ENCODE data around the gene NTNG1.

NTNG1 gene

GRCh38 chr1:107515702-107516101 lies 374.9 kb downstream of the NTNG1 start:
- no peak overlapping the region for H2AFZ ChIP-seq (ENCODE audit: low read depth, low read length)
- H3K4me1 ChIP-seq (ENCODE audit: insufficient read depth, low read length), result no peaks in the 10 kb centered on the region
- no peak overlapping the region for H3K4me3 ChIP-seq (ENCODE audit: low read length)
- H3K9me3 ChIP-seq (ENCODE audit: low read length), result no peaks in the 10 kb centered on the region
- no peaks in the 10 kb centered on the region for H3K27me3 ChIP-seq (ENCODE audit: insufficient read depth, low read length)
- H3K36me3 ChIP-seq (ENCODE audit: insufficient read depth, low read length), result no peaks in the 10 kb centered on the region

DNA sequence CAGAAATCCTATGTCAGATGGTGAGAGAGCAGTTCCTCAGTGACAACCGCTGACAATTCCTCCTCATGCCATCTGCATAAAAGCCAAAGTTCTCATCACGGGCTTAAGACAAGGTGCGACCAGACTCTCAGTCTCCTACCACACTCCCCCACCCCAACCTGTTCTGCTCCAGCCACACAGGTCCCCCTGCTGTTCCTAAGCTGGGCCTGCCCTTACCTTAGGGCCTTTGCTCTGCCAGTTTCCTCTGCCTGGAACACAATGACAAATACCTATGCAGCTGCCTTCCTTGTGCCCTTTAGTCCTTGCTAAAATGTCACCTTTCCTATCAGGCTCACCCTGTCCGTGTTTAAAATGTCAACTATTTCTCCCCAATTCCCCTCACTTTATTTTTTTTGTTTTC lies 382.2 kb downstream of the NTNG1 start:
- no peaks in the 10 kb centered on the region for H3K9me3 ChIP-seq (ENCODE audit: low read length)
- H2AFZ ChIP-seq (ENCODE audit: low read depth, low read length), result no peak overlapping the region
- no peaks in the 10 kb centered on the region for H3K36me3 ChIP-seq (ENCODE audit: insufficient read depth, low read length)
- no peaks in the 10 kb centered on the region for H3K27me3 ChIP-seq (ENCODE audit: insufficient read depth, low read length)
- no peaks in the 10 kb centered on the region for H3K4me1 ChIP-seq (ENCODE audit: insufficient read depth, low read length)
- no peak overlapping the region for H3K4me3 ChIP-seq (ENCODE audit: low read length)

DNA sequence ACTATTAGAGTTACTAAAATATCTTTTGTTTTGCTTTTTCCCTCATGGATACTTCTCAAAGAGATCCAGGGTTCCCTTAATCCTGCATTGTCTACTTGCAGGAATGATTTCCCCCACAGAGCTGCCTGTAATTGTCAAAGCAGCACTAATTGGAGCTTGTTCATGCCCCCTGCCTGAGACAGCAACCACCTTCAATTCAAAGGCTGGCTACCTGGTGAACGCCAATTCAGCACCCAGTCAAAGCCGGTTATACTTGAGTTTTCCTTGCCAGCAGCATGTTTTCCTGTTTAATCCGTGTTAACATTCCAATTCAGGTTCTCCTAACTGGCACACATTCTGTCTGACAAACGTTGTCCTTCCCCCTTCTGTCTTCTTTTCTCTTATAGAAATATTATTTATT lies 382.9 kb downstream of the NTNG1 start:
- no peaks in the 10 kb centered on the region for H3K9me3 ChIP-seq (ENCODE audit: low read length)

DNA sequence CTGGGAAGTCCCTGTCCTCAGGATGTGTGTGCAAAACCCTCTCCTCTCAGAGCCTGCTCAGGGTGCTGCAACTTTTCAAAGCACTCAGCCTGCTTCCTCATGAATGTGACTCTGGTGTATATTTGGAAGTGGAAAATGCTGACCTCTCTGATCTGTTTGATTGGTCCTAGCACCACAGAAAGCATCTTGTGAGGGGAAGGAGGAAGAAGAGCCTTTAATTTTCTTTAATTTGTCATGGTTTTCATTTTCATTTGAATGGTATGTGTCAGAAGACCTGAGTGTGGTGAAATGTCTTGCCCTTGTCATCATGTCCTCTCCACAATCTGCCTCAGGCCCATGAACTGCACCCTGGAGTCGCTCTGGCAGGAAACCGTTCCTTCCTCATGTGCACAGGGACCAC lies 383.5 kb downstream of the NTNG1 start:
- no peaks in the 10 kb centered on the region for H3K36me3 ChIP-seq (ENCODE audit: insufficient read depth, low read length)
- no peaks in the 10 kb centered on the region for H3K4me1 ChIP-seq (ENCODE audit: insufficient read depth, low read length)

More for the DNA sequence above, 382.9 kb downstream of the NTNG1 start:
- no peak overlapping the region for H2AFZ ChIP-seq (ENCODE audit: low read depth, low read length)
- no peaks in the 10 kb centered on the region for H3K27me3 ChIP-seq (ENCODE audit: insufficient read depth, low read length)
- no peaks in the 10 kb centered on the region for H3K36me3 ChIP-seq (ENCODE audit: insufficient read depth, low read length)
- no peak overlapping the region for H3K4me3 ChIP-seq (ENCODE audit: low read length)
- no peaks in the 10 kb centered on the region for H3K4me1 ChIP-seq (ENCODE audit: insufficient read depth, low read length)

DNA sequence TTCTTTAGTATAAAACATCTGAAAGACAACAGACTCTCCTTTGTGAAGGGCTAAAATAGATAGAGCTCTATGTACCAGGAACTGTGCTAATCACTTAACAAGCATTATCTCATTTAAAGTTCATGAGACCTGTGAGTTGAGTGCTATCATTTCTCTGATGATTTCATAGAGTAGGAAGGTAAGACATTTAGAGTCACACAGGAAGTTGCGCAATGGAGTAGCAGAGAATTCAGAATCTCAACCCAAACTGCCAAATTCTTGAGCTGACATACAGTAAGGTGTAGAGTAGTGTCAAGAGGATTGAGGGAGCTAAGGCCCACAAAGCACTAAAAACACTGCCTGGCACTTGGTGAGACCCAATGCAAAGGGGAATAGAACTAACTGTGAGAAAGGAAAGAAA lies 384.3 kb downstream of the NTNG1 start:
- H3K36me3 ChIP-seq (ENCODE audit: insufficient read depth, low read length), result no peaks in the 10 kb centered on the region
- H2AFZ ChIP-seq (ENCODE audit: low read depth, low read length), result no peak overlapping the region
- no peaks in the 10 kb centered on the region for H3K27me3 ChIP-seq (ENCODE audit: insufficient read depth, low read length)
- H3K4me1 ChIP-seq (ENCODE audit: insufficient read depth, low read length), result no peaks in the 10 kb centered on the region
- no peak overlapping the region for H3K4me3 ChIP-seq (ENCODE audit: low read length)
- no peaks in the 10 kb centered on the region for H3K9me3 ChIP-seq (ENCODE audit: low read length)

More for the DNA sequence above, 383.5 kb downstream of the NTNG1 start:
- no peak overlapping the region for H3K4me3 ChIP-seq (ENCODE audit: low read length)
- no peaks in the 10 kb centered on the region for H3K9me3 ChIP-seq (ENCODE audit: low read length)
- H3K27me3 ChIP-seq (ENCODE audit: insufficient read depth, low read length), result no peaks in the 10 kb centered on the region
- H2AFZ ChIP-seq (ENCODE audit: low read depth, low read length), result no peak overlapping the region

DNA sequence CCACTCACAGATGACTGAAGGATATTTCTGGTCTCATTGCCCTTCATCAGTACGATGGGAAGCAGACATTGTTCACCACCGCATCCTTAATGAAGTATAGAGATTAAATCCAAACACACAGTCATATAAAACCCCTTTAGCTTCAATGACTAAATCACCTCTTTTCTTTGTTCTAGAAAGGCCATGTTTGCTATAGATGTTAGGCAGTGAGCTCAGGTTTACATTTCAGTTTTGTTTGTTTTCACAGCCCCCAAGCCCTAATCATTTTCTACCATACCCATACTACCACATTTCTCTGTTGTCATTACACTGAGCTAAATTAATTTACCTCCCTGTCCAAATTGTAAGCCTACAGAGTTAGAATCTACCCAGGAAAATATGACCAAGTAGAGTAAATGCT lies 385.1 kb downstream of the NTNG1 start:
- Histone ChIP-seq H2AFZ (ENCODE audit: low read depth, low read length) (no peak overlapping the region), H3K36me3 (ENCODE audit: insufficient read depth, low read length) (no peaks in the 10 kb centered on the region), H3K27me3 (ENCODE audit: insufficient read depth, low read length) (no peaks in the 10 kb centered on the region), H3K4me3 (ENCODE audit: low read length) (no peak overlapping the region), H3K9me3 (ENCODE audit: low read length) (no peaks in the 10 kb centered on the region), H3K4me1 (ENCODE audit: insufficient read depth, low read length) (no peaks in the 10 kb centered on the region)

DNA sequence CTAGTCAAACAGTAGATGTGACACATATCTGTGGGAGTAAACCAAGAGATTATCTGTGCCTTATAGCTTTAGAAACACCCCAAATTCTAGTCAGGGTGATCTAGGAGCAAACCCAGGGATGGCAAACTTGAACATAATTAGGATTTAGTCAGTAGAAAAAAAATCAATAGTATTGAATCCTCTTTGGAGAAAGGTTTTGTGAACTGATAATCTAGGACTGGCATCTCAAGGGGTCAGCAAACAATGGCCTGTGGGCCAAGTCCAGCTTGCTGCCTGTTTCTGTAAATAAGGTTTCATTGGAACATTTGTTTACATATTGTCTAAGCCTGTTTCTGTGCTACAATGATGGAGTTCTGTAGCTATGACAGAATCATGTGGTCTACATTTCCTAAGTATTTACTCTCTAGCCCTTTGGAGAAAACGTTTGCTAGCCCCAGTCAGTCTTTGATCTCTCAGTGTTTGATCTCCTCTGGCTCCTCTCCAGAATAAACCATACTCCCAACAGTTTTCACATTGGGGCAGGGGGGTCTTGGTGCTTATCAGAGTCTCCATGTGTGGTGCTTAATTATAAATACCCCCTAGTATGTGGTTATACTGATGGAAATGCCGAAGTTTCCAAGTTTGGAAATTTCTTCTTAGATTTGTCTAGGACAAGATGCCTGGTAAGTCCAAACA lies 385.8 kb downstream of the NTNG1 start:
- H3K4me1 ChIP-seq (ENCODE audit: insufficient read depth, low read length), result no peaks in the 10 kb centered on the region

GRCh38 chr1:107529511-107530149 lies 388.8 kb downstream of the NTNG1 start:
- Histone ChIP-seq H3K27me3 (ENCODE audit: insufficient read depth, low read length) (no peaks in the 10 kb centered on the region), H3K4me3 (ENCODE audit: low read length) (no peak overlapping the region), H3K36me3 (ENCODE audit: insufficient read depth, low read length) (no peaks in the 10 kb centered on the region), H3K4me1 (ENCODE audit: insufficient read depth, low read length) (no peaks in the 10 kb centered on the region), H3K9me3 (ENCODE audit: low read length) (no peaks in the 10 kb centered on the region), H2AFZ (ENCODE audit: low read depth, low read length) (no peak overlapping the region)

More for the DNA sequence above, 385.8 kb downstream of the NTNG1 start:
- Histone ChIP-seq H3K27me3 (ENCODE audit: insufficient read depth, low read length) (no peaks in the 10 kb centered on the region), H2AFZ (ENCODE audit: low read depth, low read length) (no peak overlapping the region), H3K36me3 (ENCODE audit: insufficient read depth, low read length) (no peaks in the 10 kb centered on the region), H3K9me3 (ENCODE audit: low read length) (no peaks in the 10 kb centered on the region), H3K4me3 (ENCODE audit: low read length) (no peak overlapping the region)

- H3K36me3 ChIP-seq (ENCODE audit: insufficient read depth, low read length), result no peaks in the 10 kb centered on the region
- no peaks in the 10 kb centered on the region for H3K27me3 ChIP-seq (ENCODE audit: insufficient read depth, low read length)
- H3K4me3 ChIP-seq (ENCODE audit: low read length), result no peak overlapping the region
- H3K4me1 ChIP-seq (ENCODE audit: insufficient read depth, low read length), result no peaks in the 10 kb centered on the region
- no peak overlapping the region for H2AFZ ChIP-seq (ENCODE audit: low read depth, low read length)
- H3K9me3 ChIP-seq (ENCODE audit: low read length), result no peaks in the 10 kb centered on the region
Observed at GRCh38 chr1:107530543-107530942, 389.7 kb downstream of the NTNG1 start.

GRCh38 chr1:107531065-107531908 lies 390.4 kb downstream of the NTNG1 start:
- Histone ChIP-seq H3K27me3 (ENCODE audit: insufficient read depth, low read length) (no peaks in the 10 kb centered on the region), H3K36me3 (ENCODE audit: insufficient read depth, low read length) (no peaks in the 10 kb centered on the region), H3K4me1 (ENCODE audit: insufficient read depth, low read length) (no peaks in the 10 kb centered on the region), H3K9me3 (ENCODE audit: low read length) (no peaks in the 10 kb centered on the region), H2AFZ (ENCODE audit: low read depth, low read length) (no peak overlapping the region), H3K4me3 (ENCODE audit: low read length) (no peak overlapping the region)

GRCh38 chr1:107532318-107532717 lies 391.5 kb downstream of the NTNG1 start:
- no peaks in the 10 kb centered on the region for H3K36me3 ChIP-seq (ENCODE audit: insufficient read depth, low read length)
- H3K4me3 ChIP-seq (ENCODE audit: low read length), result no peak overlapping the region

More at GRCh38 chr1:107532318-107532717, 391.5 kb downstream of the NTNG1 start:
- Histone ChIP-seq H3K9me3 (ENCODE audit: low read length) (no peaks in the 10 kb centered on the region), H3K4me1 (ENCODE audit: insufficient read depth, low read length) (no peaks in the 10 kb centered on the region), H3K27me3 (ENCODE audit: insufficient read depth, low read length) (no peaks in the 10 kb centered on the region), H2AFZ (ENCODE audit: low read depth, low read length) (no peak overlapping the region)
